Smooth muscle cell of the brain vasculature (primary cell): ENCODE measurements around the gene CTSH.
"Not testable (repeated sequence)": the region's sequence is repeated elsewhere in the genome, so short reads cannot be mapped to it uniquely, and the experiment has no call there.

ENCODE experiments used
- DNase-seq: peaks from one replicate; pipeline ENCODE4 v3.0.0-alpha.2; 2012; ENCODE audit warnings: low read depth, low spot score

The CTSH gene

DNA sequence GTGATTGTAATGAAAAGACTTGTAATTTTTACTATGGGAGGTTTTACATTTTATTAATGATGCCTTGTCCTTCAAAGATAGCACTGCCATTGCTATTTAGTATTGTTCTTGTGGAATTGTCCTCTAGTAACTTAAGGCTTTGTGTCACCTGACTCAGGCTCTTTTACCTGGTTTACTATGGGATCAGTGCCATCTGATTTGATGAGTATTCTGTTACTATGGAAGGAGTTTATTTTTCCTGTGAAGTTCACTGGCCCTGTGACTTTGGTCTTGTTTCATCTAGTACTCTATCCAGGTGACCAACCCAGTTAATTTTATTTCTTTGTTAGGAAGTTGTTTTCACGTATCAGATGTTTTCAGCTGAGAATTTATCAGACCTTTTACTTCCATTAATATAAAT, 63.2 kb downstream of the CTSH start:
- DNase-seq = no peak

DNA sequence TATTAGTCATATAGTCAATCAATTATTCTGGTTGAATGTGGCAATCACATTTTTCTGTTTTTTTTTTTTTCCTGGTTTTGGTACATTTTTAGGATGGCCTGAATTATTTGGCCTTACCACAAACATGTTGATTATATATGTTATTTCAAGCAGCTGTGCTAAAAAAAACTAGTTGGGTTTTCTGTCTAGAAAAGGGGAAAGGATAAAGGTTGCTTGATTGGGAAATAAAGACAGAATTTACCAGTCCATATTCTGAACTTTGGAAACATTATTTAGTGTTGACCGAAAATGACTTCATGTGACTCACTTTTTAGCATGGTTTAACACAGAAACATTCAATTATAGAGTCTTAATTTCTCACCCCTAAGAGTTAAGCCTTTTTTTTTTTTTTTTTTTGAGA, 64.0 kb downstream of the CTSH start:
- no peak for DNase-seq

DNA sequence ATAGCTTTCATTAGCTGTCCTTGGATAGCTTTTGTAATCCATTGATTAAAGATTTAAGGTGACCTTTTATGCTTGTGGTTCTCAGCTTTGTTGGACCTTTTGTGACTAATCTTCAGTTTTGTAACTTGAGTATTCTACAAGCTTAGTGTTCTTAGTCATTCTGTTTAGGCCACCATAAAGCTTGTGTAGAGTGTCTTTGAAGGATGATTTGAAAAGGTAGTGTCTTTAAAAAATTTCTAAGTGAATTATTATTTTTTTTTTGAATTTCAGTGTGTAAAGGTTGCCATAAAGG, 64.7 kb downstream of the CTSH start:
- no peak for DNase-seq

DNA sequence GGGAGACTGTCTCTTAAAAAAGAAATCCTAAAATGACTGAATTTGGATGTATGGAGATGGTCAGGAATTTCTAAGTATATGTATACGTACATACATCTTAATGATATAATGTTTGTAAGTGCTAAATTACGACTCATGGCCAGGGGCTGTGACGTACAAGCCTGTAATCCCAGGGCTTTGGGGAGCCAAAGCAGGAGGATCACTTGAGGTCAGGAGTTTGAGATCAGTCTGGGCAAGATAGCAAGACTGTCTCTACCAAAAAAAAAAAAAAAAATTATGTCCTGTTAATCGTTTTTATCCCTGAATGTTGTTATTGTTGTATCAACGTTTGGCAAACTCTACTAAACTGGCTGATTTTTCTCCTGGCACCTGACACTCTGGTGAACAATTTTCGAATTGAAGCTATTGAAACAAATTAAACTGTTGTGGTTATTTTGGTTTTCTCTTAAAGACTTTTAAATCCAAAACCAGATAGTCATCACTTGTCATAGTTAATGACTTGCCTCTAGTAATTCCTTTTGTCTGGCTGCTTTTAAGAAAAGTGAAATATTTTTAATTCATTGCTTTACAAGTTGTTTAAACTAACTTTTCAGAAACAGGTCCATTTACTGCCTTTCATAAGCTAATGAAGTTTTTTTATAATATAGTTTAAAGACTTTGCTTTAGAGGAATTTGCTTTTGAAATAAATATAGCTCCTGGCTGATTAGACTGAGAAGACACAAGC, 65.2 kb downstream of the CTSH start:
- DNase-seq = no peak

DNA sequence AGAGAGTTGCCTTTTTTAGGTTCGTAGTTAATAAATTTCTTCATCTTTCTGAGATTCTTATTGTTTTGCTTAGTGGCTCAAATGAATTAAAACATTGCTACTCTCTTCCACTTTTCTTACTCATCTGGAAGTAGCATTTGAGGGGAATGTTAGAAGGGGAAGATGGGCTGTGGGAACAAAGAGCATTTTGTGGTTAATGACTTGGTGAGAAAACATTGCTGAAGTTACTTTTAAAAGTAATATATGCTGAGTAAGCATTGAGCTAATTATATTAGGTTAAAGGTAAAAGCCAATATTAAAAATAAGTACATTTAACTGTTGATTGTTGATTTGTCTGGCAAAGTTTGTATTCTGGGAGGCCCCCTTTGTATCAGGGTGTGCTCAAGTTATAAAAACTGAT, 66.5 kb downstream of the CTSH start:
- DNase-seq = no peak

DNA sequence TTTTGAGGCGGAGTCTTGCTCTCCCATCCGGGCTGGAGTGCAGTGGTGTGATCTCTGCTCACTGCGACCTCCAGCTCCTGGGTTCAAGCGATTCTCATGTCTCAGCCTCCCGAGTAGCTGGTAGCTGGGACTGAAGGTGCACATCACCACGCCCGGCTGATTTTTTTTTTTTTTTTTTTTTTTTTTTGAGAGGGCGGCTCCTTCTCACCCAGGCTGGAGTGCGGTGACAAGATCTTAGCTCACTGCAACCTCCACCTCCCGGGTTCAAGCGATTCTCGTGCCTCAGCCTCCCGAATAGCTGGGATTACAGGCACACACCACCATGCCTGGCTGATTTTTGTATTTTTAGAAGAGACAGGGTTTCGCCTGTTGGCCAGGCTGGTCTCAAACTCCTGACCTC, 67.9 kb downstream of the CTSH start:
- DNase-seq = not testable (repeated sequence)

DNA sequence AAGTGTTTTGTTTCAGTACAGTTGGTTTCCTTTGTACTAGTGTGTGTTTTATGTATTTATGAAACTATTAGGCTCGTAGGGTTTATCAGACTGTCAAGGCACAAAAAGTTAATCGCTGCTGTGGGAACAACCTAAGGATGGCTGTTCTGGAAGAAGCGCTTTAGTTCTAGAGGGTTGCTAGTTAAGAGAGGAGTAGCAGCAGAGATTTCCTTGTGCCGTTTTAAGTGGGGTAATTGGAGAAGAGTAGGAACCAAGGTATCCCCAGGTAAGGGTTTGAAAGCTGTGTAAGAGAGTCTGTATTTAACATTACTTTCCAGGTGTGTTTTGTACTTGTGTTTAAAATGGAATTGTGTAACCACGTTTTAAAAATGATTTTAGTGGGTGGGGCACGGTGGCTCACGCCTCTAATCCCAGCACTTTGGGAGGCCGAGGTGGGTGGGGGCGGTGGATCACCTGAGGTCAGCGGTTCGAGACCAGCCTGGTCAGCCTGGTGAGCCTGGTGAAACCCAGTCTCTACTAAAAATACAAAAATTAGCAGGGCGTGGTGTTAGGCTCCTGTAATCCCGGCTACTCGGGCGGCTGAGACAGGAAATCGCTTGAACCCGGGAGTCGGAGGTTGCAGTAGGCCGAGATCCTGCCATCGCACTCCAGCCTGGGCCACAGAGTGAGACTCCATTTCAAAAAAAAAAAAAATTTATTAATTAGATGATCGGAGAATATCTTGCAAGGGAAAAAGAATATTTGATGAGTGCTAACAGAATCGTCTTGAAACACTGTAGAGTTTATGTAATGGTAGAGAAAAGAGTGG, 69.5 kb downstream of the CTSH start:
- DNase-seq = no peak

DNA sequence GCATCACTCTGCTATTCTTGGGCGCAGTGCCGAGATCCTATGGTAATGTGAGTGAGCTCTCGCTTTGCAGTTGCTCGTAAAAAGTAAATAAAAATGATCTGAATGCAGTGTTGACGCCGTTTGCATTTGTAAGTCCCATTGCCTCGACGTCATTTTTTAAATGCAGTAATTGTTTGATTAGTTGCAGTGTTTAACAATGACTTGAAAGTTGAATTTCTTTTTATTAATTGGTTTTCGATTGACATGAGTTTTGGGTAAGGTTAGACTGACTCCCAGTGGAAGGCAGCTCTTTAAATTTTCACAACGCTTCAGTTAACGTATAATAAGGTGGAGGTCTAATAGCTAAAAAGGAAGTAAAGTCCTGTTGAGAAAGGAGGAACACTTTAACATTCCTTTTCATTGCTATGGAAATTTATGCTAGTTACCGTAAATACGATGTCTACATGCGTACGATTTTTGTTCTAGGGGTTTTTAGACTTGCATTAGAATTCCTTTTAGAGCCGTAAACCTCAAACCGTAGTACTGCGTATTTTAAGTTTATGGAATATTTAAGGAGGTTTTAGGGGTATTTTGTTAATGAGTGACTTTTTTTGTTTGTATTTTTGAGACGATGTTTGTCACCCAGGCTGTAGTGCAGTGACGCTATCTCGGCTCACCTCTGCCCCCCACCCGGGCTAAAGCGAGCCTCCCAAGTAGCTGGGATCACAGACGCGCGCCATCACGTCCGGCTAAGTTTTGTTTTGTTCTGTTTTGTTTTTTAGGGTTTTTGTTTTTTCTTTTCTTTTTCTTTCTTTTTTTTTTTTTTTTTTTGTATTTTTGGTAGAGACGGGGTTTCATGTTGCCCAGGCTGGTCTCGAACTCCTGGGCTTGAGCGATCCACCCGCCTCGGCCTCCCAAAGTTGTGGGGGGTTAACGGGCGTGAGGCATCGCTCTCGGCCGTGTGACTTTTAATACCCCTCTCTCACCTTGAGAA, 70.8 kb downstream of the CTSH start:
- no peak for DNase-seq

DNA sequence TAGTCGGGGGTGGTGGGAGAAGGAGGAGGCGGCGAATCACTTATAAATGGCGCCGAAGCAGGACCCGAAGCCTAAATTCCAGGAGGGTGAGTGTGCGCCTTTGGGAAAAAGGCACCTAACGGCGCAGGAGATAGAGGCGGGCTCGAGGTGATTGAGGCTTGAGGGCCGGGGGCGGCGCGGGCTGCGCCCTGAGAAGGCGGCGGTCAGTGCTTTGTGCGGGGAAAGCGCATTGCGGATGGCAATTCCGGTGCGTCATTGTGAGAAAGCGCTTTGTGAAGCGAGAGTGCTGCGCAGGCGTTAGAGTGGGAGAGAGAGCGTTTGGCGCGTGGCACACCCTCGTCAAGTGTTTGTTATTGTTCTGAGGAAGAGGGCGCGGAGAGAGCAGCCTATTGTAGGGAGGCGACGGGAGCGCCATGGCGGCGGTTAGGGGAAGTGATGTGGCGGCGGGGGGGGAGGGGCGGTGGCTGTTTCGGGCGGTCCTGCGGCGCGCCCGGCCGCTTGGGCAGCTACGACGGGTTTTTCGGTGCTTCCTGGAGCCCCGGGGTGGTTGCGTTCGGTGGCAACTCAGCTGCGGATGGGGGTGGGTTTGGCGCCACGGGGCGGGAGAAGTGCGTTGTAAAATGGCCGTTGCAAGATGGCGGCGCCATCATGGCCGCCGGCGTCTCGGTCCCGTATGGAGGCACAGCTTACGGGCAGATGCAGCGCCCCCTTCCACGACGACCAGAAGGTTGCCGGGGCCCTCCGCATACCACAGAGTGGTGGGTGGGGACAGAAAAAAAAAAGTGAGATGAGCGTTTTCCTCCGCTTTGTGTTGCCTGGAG, 71.7 kb downstream of the CTSH start:
- peak; percentile 71 for DNase-seq

DNA sequence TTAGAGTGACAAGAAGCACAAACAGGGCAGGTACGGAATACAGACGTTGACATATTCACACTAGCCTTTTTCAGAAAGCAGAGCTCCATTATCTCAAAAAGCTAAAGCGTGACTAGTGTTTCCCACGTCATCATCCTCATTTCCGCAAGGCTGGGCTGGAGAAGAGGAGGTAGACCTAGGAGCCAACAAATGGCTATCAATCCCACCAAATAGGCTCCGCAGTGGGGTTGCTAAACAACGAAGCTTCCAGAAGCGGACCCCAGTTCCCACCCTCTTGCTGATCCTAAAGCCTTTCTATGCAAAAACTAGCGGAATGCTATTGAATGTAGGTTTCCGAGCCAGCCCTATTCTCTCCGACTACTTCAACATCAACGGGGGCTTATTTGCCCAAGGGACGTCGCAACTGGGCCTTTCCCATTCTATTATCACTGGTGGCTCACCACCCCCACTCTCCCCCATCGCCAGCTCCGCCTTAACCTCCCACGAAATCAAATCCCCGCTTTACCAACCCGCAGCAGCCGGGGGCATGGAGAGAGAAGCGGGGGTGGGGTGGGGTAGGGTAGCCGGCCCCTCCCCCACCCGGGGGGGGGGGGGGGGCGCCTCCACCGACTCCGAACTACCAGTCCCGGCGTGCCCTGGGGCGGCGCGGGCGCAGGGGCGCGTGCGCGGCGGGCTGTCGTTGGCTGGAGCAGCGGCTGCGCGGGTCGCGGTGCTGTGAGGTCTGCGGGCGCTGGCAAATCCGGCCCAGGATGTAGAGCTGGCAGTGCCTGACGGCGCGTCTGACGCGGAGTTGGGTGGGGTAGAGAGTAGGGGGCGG, 72.5 kb downstream of the CTSH start, which contains the start of gene MORF4L1:
MORF4L1 (plus strand) TSS at position 736 of the 817 bp plus-strand sequence. CDS start 128 bp downstream, outside the sequence.
- peak; percentile 90 for DNase-seq

DNA sequence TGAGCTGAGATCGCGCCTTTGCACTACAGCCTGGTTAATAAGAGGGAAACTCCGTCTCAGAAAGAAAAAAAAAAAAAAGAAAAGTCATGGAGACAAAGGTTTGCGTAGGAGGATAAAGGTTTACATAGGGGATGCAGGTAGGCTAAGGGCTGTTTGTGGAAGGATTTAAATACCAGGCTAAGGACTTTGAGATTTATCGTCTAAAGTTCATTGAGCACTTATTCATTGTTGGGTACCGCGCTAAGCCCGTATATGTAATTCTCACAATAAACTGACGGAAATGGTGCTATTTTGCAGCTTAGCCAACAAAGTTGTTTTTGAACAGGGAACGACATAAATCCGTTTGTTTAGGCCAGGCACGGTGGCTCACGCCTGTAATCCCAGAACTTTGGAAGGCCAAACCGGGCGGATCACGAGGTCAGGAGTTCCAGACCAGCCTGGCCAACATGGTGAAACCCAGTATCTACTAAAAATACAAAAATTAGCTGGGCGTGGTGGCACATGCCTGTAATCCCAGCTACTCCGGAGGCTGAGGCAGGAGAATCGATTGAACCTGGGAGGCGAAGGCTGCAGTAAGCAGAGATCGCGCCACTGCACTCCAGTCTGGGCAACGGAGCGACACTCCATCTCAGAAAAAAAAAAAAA, 73.2 kb downstream of the CTSH start:
- not testable (repeated sequence) for DNase-seq
